ENCODE data around the gene CXXC5.

CXXC5 gene

GRCh38 chr5:139660923-139661814, 13.0 kb downstream of the CXXC5 start:
- TF ChIP-seq, protein P1, sequence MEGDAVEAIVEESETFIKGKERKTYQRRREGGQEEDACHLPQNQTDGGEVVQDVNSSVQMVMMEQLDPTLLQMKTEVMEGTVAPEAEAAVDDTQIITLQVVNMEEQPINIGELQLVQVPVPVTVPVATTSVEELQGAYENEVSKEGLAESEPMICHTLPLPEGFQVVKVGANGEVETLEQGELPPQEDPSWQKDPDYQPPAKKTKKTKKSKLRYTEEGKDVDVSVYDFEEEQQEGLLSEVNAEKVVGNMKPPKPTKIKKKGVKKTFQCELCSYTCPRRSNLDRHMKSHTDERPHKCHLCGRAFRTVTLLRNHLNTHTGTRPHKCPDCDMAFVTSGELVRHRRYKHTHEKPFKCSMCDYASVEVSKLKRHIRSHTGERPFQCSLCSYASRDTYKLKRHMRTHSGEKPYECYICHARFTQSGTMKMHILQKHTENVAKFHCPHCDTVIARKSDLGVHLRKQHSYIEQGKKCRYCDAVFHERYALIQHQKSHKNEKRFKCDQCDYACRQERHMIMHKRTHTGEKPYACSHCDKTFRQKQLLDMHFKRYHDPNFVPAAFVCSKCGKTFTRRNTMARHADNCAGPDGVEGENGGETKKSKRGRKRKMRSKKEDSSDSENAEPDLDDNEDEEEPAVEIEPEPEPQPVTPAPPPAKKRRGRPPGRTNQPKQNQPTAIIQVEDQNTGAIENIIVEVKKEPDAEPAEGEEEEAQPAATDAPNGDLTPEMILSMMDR (conservative IDR thresholded peaks at IDR 0.05; ENCODE audit: control insufficient read depth, insufficient read depth, low read depth, low read length): no peak
- DNase-seq (ENCODE audit: low read depth): peak; percentile 96
- no peak overlapping the region for H3K4me3 ChIP-seq (ENCODE audit: control insufficient read depth, low read depth, low read length)

- H3K4me3 ChIP-seq (ENCODE audit: control insufficient read depth, low read depth, low read length): no peak overlapping the region
- no peak for DNase-seq (ENCODE audit: low read depth)
- TF ChIP-seq, protein P1 (conservative IDR thresholded peaks at IDR 0.05; ENCODE audit: control insufficient read depth, insufficient read depth, low read depth, low read length): no peak
These were observed 14.5 kb downstream of the CXXC5 start for GRCh38 chr5:139662617-139663016.

- no peak for DNase-seq (ENCODE audit: low read depth)
- H3K4me3 ChIP-seq (ENCODE audit: control insufficient read depth, low read depth, low read length): no peak overlapping the region
- TF ChIP-seq, protein P1 (conservative IDR thresholded peaks at IDR 0.05; ENCODE audit: control insufficient read depth, insufficient read depth, low read depth, low read length): no peak
These were observed 15.3 kb downstream of the CXXC5 start for GRCh38 chr5:139663207-139664085.

DNA sequence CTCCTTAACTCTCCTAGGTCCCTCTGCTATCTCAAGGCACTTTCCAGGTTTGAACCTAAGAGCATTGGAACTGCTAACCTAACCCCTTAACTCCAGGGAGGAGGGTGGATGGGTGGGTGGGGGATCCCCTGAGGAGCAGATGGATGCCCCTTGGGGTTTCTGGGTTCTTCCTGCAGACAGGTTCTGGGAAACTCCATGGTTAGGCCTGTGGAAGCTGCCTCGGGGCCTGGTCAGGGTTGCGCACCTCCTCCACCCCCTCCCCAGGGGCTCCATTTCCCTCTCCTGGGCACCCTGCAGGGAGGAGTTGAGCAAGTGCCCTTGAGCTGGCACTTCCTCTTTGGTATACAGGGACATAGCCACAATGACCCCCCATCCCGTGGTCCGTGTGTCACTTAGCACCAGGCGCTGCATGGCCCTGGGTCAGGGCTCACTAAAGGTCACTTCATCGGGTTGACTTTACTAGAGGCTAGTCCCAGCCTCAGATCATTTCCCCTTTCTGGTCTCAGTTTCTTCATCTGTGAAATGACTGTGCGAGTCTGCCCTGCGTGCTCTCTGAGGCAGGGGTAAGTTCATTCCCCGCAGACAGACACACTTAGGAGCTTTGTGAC, 16.0 kb downstream of the CXXC5 start:
- TF ChIP-seq, protein P1 (conservative IDR thresholded peaks at IDR 0.05; ENCODE audit: control insufficient read depth, insufficient read depth, low read depth, low read length): no peak
- H3K4me3 ChIP-seq (ENCODE audit: control insufficient read depth, low read depth, low read length): no peak overlapping the region
- no peak for DNase-seq (ENCODE audit: low read depth)

GRCh38 chr5:139664727-139665351, 16.7 kb downstream of the CXXC5 start:
- no peak overlapping the region for H3K4me3 ChIP-seq (ENCODE audit: control insufficient read depth, low read depth, low read length)
- no peak for DNase-seq (ENCODE audit: low read depth)
- TF ChIP-seq, protein P1 (conservative IDR thresholded peaks at IDR 0.05; ENCODE audit: control insufficient read depth, insufficient read depth, low read depth, low read length): no peak

- TF ChIP-seq, protein P1 (conservative IDR thresholded peaks at IDR 0.05; ENCODE audit: control insufficient read depth, insufficient read depth, low read depth, low read length): no peak
These were observed 17.5 kb downstream of the CXXC5 start for GRCh38 chr5:139665626-139666025.

More at GRCh38 chr5:139665626-139666025, 17.5 kb downstream of the CXXC5 start:
- DNase-seq (ENCODE audit: low read depth): no peak
- no peak overlapping the region for H3K4me3 ChIP-seq (ENCODE audit: control insufficient read depth, low read depth, low read length)
